Endometrium (tissue), 2 donors: Measurements from ENCODE around the gene ZNF557.

Experiments used
- FAIRE-seq: peaks from 2 replicates; lab custom pipeline; 2012; peaks lifted over from hg19 to GRCh38; lab: Jason Lieb, UNC
- donor health status: control.
- donor health status: control.

ZNF557 gene

DNA sequence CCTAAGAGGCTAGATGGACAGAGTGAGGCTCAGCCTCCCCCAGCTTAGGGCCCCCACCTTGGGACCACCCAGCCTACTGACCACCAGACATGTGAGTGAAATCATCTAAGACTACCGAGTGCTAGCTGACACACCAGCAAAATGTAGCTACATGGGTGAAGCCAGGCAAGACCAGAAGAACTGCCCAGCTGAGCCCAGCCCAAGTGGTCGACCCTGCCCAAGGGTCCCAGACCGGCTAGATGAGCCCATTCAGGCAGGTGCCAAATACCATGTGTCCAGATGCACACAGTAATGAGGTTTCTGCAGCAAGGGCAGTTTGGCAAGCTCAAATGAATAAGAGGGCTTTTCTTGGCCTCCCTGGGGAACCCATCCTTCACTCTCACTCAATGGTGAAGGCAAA, 56.6 kb downstream of the ZNF557 start:
- FAIRE-seq, result no peak

DNA sequence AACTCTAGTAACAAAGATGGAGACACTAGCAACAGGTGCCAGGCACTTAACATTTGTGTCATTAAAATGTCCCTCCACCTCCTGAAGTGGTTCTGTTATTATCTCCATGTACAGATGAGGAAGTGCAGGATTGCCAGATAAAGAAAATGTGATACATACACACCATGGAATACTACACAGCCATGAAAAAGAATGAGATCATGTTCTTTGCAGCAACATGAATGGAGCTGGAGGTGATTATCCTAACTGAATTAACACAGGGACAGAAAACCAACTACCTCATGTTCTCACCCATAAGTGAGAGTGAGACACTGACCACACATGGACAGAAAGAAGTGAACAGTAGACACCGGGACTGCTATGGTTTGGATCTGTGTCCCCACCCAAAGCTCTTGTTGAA, 60.5 kb downstream of the ZNF557 start:
- no peak for FAIRE-seq

DNA sequence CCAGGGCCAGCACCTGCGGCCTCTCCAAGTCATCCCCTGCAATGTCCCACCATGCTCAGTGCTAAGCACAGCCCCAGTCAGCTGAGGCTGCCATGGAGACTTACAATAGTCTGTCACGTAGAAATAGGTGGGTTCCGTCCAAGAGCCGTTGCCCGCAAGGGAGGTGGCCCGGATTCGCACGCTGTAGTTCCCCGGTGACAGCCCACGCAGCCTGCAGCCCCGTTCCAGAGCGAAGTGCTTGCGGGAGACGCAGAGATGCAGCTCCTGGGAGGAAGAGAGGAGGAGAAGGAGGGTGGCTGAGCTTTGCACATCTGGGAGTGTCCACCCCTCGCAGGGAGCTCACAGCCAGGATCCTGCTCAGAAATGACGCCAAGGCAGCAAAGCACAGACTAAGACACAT, 62.6 kb downstream of the ZNF557 start:
- FAIRE-seq, result no peak

DNA sequence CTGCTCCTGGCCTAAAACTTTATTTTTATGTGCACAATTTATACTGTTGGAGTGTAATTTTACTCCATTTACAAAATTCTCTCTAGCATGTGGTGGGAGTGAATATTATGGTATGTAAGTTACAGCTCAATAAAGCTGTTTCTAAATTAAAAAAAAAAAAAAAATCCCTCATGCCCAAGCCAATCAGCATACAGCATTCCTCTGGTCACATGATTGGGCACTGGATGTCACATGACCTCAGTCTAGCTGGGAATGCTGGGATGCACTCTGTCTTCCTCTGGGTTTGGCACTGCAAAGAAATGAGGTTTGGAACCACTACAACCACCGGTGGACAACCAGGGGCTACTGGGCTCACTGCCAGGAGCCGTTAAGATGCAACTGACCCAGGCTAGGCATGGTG, 67.6 kb downstream of the ZNF557 start:
- no peak for FAIRE-seq
